Fibroblast of skin of right biceps (primary cell): ENCODE results near the gene MYO7A.

ENCODE experiments used
- DNase-seq: peaks from one replicate; pipeline ENCODE4 v3.0.0-alpha.2; 2013

MYO7A gene

GRCh38 chr11:77112641-77113381 is 15.2 kb upstream of the MYO7A start:
- no peak for DNase-seq

GRCh38 chr11:77113382-77114088 is 14.5 kb upstream of the MYO7A start:
- DNase-seq = peak; percentile 29

GRCh38 chr11:77114089-77114463 is 14.0 kb upstream of the MYO7A start:
- DNase-seq = no peak

GRCh38 chr11:77115181-77115611 is 12.8 kb upstream of the MYO7A start:
- DNase-seq = no peak

GRCh38 chr11:77115956-77116355 is 12.1 kb upstream of the MYO7A start:
- no peak for DNase-seq

- no peak for DNase-seq
These were observed 10.6 kb upstream of the MYO7A start for GRCh38 chr11:77117492-77117891.

- DNase-seq = no peak
These were observed 10.0 kb upstream of the MYO7A start for GRCh38 chr11:77118086-77118485.

GRCh38 chr11:77118971-77119370 is 9.1 kb upstream of the MYO7A start:
- no peak for DNase-seq

- no peak for DNase-seq
These were observed 8.5 kb upstream of the MYO7A start for GRCh38 chr11:77119531-77119936.

- no peak for DNase-seq
These were observed 7.5 kb upstream of the MYO7A start for GRCh38 chr11:77120571-77120970.

GRCh38 chr11:77121096-77121640 is 6.9 kb upstream of the MYO7A start:
- no peak for DNase-seq

- DNase-seq = no peak
These were observed 6.0 kb upstream of the MYO7A start for GRCh38 chr11:77121876-77122575.

GRCh38 chr11:77122576-77123212 is 5.4 kb upstream of the MYO7A start:
- DNase-seq = no peak

- DNase-seq = no peak
These were observed 4.5 kb upstream of the MYO7A start for GRCh38 chr11:77123591-77123990.

GRCh38 chr11:77124041-77124440 is 4.0 kb upstream of the MYO7A start:
- no peak for DNase-seq

GRCh38 chr11:77124488-77124887 is 3.6 kb upstream of the MYO7A start:
- no peak for DNase-seq

- DNase-seq = no peak
These were observed 2.9 kb upstream of the MYO7A start for GRCh38 chr11:77125191-77125590.

- no peak for DNase-seq
These were observed 2.4 kb upstream of the MYO7A start for GRCh38 chr11:77125695-77126094.

- no peak for DNase-seq
These were observed 1.8 kb upstream of the MYO7A start for GRCh38 chr11:77126156-77126775.

GRCh38 chr11:77126861-77127234 is 1.2 kb upstream of the MYO7A start:
- no peak for DNase-seq

- DNase-seq = no peak
These were observed 673 bp upstream of the MYO7A start for GRCh38 chr11:77127235-77127911.
